NCI-H146 treated with DMSO at 0.1 percent for 48 hours (cell line): ENCODE data around the gene ARHGAP28.
"Not testable (repeated sequence)": the region's sequence is repeated elsewhere in the genome, so short reads cannot be mapped to it uniquely, and the experiment has no call there.

Source experiments
- DNase-seq: peaks from one replicate; lab custom pipeline; 2025; ENCODE audit not compliant: unreplicated experiment; lab: John Stamatoyannopoulos, UW

The ARHGAP28 gene

GRCh38 chr18:6920099-6920955, 190.8 kb downstream of the ARHGAP28 start:
- DNase-seq, result no peak

- no peak for DNase-seq
Measured at GRCh38 chr18:6921571-6921970, 192.1 kb downstream of the ARHGAP28 start.

GRCh38 chr18:6923220-6923619, 193.7 kb downstream of the ARHGAP28 start:
- DNase-seq, result no peak

- DNase-seq, result no peak
Measured at GRCh38 chr18:6927153-6927552, 197.6 kb downstream of the ARHGAP28 start.

GRCh38 chr18:6928359-6928758, 198.8 kb downstream of the ARHGAP28 start:
- DNase-seq, result no peak

- no peak for DNase-seq
Measured at GRCh38 chr18:6929370-6930102, 200.0 kb downstream of the ARHGAP28 start.

- DNase-seq, result no peak
Measured at GRCh38 chr18:6934859-6935258, 205.3 kb downstream of the ARHGAP28 start.

GRCh38 chr18:6938003-6938402, 208.5 kb downstream of the ARHGAP28 start:
- DNase-seq, result no peak

- DNase-seq, result not testable (repeated sequence)
Measured at GRCh38 chr18:6938403-6938802, 208.9 kb downstream of the ARHGAP28 start.

GRCh38 chr18:6939972-6940371, 210.5 kb downstream of the ARHGAP28 start:
- no peak for DNase-seq

- no peak for DNase-seq
Measured at GRCh38 chr18:6940451-6940850, 210.9 kb downstream of the ARHGAP28 start.

- DNase-seq, result no peak
Measured at GRCh38 chr18:6941996-6942395, 212.5 kb downstream of the ARHGAP28 start.

- DNase-seq, result no peak
Measured at GRCh38 chr18:6942742-6943141, 213.2 kb downstream of the ARHGAP28 start.

GRCh38 chr18:6943143-6943542, 213.6 kb downstream of the ARHGAP28 start:
- no peak for DNase-seq

- DNase-seq, result no peak
Measured at GRCh38 chr18:6947338-6948030, 218.0 kb downstream of the ARHGAP28 start.

GRCh38 chr18:6948281-6949055, 219.0 kb downstream of the ARHGAP28 start:
- no peak for DNase-seq

- DNase-seq, result no peak
Measured at GRCh38 chr18:6949800-6950586, 220.5 kb downstream of the ARHGAP28 start.

- DNase-seq, result no peak
Measured at GRCh38 chr18:6950641-6951040, 221.1 kb downstream of the ARHGAP28 start.

GRCh38 chr18:6951336-6952090, 222.0 kb downstream of the ARHGAP28 start:
- DNase-seq, result no peak
